H1 (cell line): ENCODE measurements around the gene TRMT10C. TPM values are rescaled to one million over a fixed set of nuclear protein-coding genes. Genes with fewer than 3 reads are reported as not detected.

ENCODE experiments used
- CTCF ChIA-PET: fragments of 300-600 bp; sonication (Branson Sonifier 250); formaldehyde crosslinking; loops from one replicate; lab custom pipeline; 2021; ENCODE audit not compliant: partially characterized antibody; lab: Charles Lee
- POLR2A ChIA-PET: fragments of 300-600 bp; sonication (Branson Sonifier 250); formaldehyde crosslinking; loops from one replicate; lab custom pipeline; 2021; ENCODE audit warnings: inconsistent platforms; ENCODE audit not compliant: partially characterized antibody; lab: Charles Lee
- DNase-seq, 2 experiments: peaks; one replicate each; pipeline versions ENCODE4 v3.0.0 to v3.0.0-alpha.2; 2010 to 2022; ENCODE audit warnings: low spot score in 2 of 2, low read depth in 1 of 2, mixed read lengths in 1 of 2
- FAIRE-seq: peaks from 2 replicates; lab custom pipeline; 2011; peaks lifted over from hg19 to GRCh38; lab: Jason Lieb, UNC
- H2AFZ ChIP-seq: 2 replicates; pipeline ENCODE4 v1.8.1; 2012; ENCODE audit warnings: low read length, inconsistent platforms
- H2AK5ac ChIP-seq: 2 replicates; pipeline ENCODE4 v1.6.1; 2013; ENCODE audit warnings: low read depth, low read length
- H2BK120ac ChIP-seq: replicated peaks from 2 replicates; pipeline ENCODE3; 2013; ENCODE audit warnings: low read depth, low read length, inconsistent platforms
- H2BK12ac ChIP-seq: 2 replicates; pipeline ENCODE4 v1.6.1; 2013; ENCODE audit warnings: low read depth, low read length
- H2BK15ac ChIP-seq: 2 replicates; pipeline ENCODE4 v1.6.1; 2013; ENCODE audit warnings: low read length
- H2BK20ac ChIP-seq: 2 replicates; pipeline ENCODE4 v1.6.1; 2013; ENCODE audit warnings: low read length
- H2BK5ac ChIP-seq: 2 replicates; pipeline ENCODE4 v1.6.1; 2013; ENCODE audit warnings: low read depth, low read length
- H3K14ac ChIP-seq: 2 replicates; pipeline ENCODE4 v1.6.1; 2013; ENCODE audit warnings: inconsistent platforms; ENCODE audit not compliant: insufficient read length
- H3K18ac ChIP-seq: 2 replicates; pipeline ENCODE4 v1.6.1; 2013; ENCODE audit warnings: low read length; ENCODE audit errors: extremely low read depth
- H3K23ac ChIP-seq: 2 replicates; pipeline ENCODE4 v1.6.1; 2013; ENCODE audit warnings: inconsistent platforms; ENCODE audit not compliant: insufficient read length
- H3K23me2 ChIP-seq: 2 replicates; pipeline ENCODE4 v1.6.1; 2013; ENCODE audit warnings: low read depth, low read length
- H3K27ac ChIP-seq: 2 replicates; pipeline ENCODE4 v1.6.1; 2011; ENCODE audit warnings: low read depth, low read length, inconsistent platforms
- H3K27me3 ChIP-seq, 4 experiments: replicated peaks in 1 of 4; 1 replicate in 1 of 4; 2 replicates in 3 of 4; pipeline versions ENCODE4 v1.6.1 to v1.8.1; 2011 to 2013; ENCODE audit warnings: low read length in 3 of 4, mild to moderate bottlenecking in 3 of 4, inconsistent platforms in 2 of 4, mixed read lengths in 2 of 4, moderate library complexity in 1 of 4; ENCODE audit not compliant: control insufficient read depth in 3 of 4, insufficient read depth in 3 of 4; ENCODE audit errors: extremely low read depth in 1 of 4
- H3K36me3 ChIP-seq, 4 experiments: 2 replicates each; pipeline versions ENCODE4 v1.6.1 to v1.8.1; 2011 to 2013; ENCODE audit warnings: mild to moderate bottlenecking in 4 of 4, low read length in 3 of 4, moderate library complexity in 2 of 4, control low read depth in 1 of 4, inconsistent platforms in 1 of 4; ENCODE audit not compliant: insufficient read depth in 4 of 4, control insufficient read depth in 2 of 4
- H3K4ac ChIP-seq: replicated peaks from 2 replicates; pipeline ENCODE3; 2013; ENCODE audit warnings: low read length, low read depth, mixed read lengths, inconsistent platforms; ENCODE audit not compliant: insufficient read length
- H3K4me1 ChIP-seq, 4 experiments: replicated peaks in 1 of 4; 1 replicate in 1 of 4; 2 replicates in 3 of 4; pipeline versions ENCODE4 v1.6.1 to v1.8.1; 2011 to 2013; ENCODE audit warnings: low read length in 3 of 4, inconsistent platforms in 2 of 4, mixed read lengths in 1 of 4; ENCODE audit not compliant: insufficient read depth in 4 of 4, control insufficient read depth in 3 of 4
- H3K4me2 ChIP-seq, 2 experiments: 2 replicates each; pipeline versions ENCODE4 v1.6.1 to v1.8.1; 2011 to 2013; ENCODE audit warnings: low read depth in 2 of 2, low read length in 2 of 2, control low read depth in 1 of 2, inconsistent platforms in 1 of 2, mild to moderate bottlenecking in 1 of 2; ENCODE audit not compliant: insufficient read depth in 1 of 2
- H3K4me3 ChIP-seq, 4 experiments: fragments of 200-600, 300-600 bp in 1 of 4; sonication (generic), shearing (Covaris generic), sonication (Bioruptor Twin) in 1 of 4; 2 replicates each; pipeline versions ENCODE4 v1.5.1 to v1.8.1; 2011 to 2016; ENCODE audit warnings: low read length in 4 of 4, low read depth in 3 of 4, control low read depth in 2 of 4, inconsistent platforms in 2 of 4, mild to moderate bottlenecking in 2 of 4, mixed read lengths in 1 of 4, moderate library complexity in 1 of 4; ENCODE audit not compliant: insufficient read depth in 2 of 4; ENCODE audit errors: extremely low read depth in 1 of 4
- H3K56ac ChIP-seq: replicated peaks from 2 replicates; pipeline ENCODE3; 2013; ENCODE audit warnings: low read depth, mild to moderate bottlenecking, mixed read lengths, low read length, inconsistent platforms; ENCODE audit not compliant: insufficient read length
- H3K79me1 ChIP-seq: 2 replicates; pipeline ENCODE4 v1.6.1; 2013; ENCODE audit warnings: low read depth, low read length, control low read depth
- H3K79me2 ChIP-seq, 2 experiments: 2 replicates each; pipeline versions ENCODE4 v1.6.1 to v1.8.1; 2012 to 2013; ENCODE audit warnings: low read length in 2 of 2, mild to moderate bottlenecking in 2 of 2, inconsistent platforms in 1 of 2; ENCODE audit not compliant: insufficient read depth in 2 of 2, control insufficient read depth in 1 of 2
- H3K9ac ChIP-seq, 4 experiments: replicated peaks in 1 of 4; 1 replicate in 1 of 4; 2 replicates in 3 of 4; pipeline versions ENCODE4 v1.6.1 to v1.8.1; 2011 to 2013; ENCODE audit warnings: low read depth in 3 of 4, low read length in 3 of 4, control low read depth in 2 of 4, mild to moderate bottlenecking in 2 of 4, moderate library complexity in 2 of 4, inconsistent platforms in 1 of 4; ENCODE audit errors: extremely low read depth in 1 of 4
- H3K9me3 ChIP-seq, 2 experiments: 2 replicates each; pipeline versions ENCODE4 v1.6.1 to v1.8.1; 2012 to 2013; ENCODE audit warnings: mild to moderate bottlenecking in 2 of 2, moderate library complexity in 2 of 2, control low read depth in 1 of 2, inconsistent platforms in 1 of 2, low read depth in 1 of 2, low read length in 1 of 2, mixed read lengths in 1 of 2; ENCODE audit not compliant: insufficient read depth in 2 of 2
- H4K20me1 ChIP-seq, 2 experiments: replicated peaks in 1 of 2; 2 replicates each; pipeline versions ENCODE3 to v1.8.1; 2011 to 2013; ENCODE audit warnings: inconsistent platforms in 2 of 2, low read length in 2 of 2, mild to moderate bottlenecking in 1 of 2; ENCODE audit not compliant: insufficient read depth in 2 of 2, control insufficient read depth in 1 of 2
- H4K5ac ChIP-seq: 2 replicates; pipeline ENCODE4 v1.6.1; 2013; ENCODE audit warnings: low read length, low read depth, mixed read lengths, inconsistent platforms; ENCODE audit not compliant: insufficient read length
- H4K8ac ChIP-seq: 2 replicates; pipeline ENCODE4 v1.8.0; 2013; ENCODE audit warnings: mild to moderate bottlenecking, moderate library complexity, low read length, inconsistent platforms; ENCODE audit not compliant: insufficient read depth; ENCODE audit errors: extremely low read depth
- H4K91ac ChIP-seq: replicated peaks from 2 replicates; pipeline ENCODE3; 2013; ENCODE audit warnings: low read length, mixed read lengths, inconsistent platforms; ENCODE audit not compliant: insufficient read length
- CHD1 ChIP-seq: IDR thresholded peaks from 2 replicates; pipeline ENCODE4 v1.6.1; 2012; ENCODE audit warnings: low read depth, low read length, improper control_type of control experiment
- EGR1 ChIP-seq: IDR thresholded peaks from 2 replicates; pipeline ENCODE4 v1.6.1; 2011; ENCODE audit warnings: low read depth, low read length, borderline replicate concordance
- GTF2F1 ChIP-seq: IDR thresholded peaks from 2 replicates; pipeline ENCODE4 v1.6.1; 2012; ENCODE audit warnings: low read depth, low read length, improper control_type of control experiment, borderline replicate concordance
- KDM4A ChIP-seq: IDR thresholded peaks from one replicate; pipeline ENCODE4 v1.7.1; 2012; ENCODE audit warnings: low read depth, mild to moderate bottlenecking, moderate library complexity, low read length, inconsistent platforms; ENCODE audit not compliant: severe bottlenecking
- NANOG ChIP-seq: IDR thresholded peaks from 2 replicates; pipeline ENCODE4 v1.6.1; 2011; ENCODE audit warnings: low read length, low read depth, mild to moderate bottlenecking, inconsistent platforms; ENCODE audit not compliant: insufficient read depth, poor library complexity, severe bottlenecking
- RFX5 ChIP-seq: IDR thresholded peaks from 2 replicates; pipeline ENCODE4 v1.6.1; 2011; ENCODE audit warnings: low read depth, low read length, improper control_type of control experiment, borderline replicate concordance
- SP1 ChIP-seq: IDR thresholded peaks from 2 replicates; pipeline ENCODE4 v1.6.1; 2011; ENCODE audit warnings: low read depth, low read length
- USF2 ChIP-seq: IDR thresholded peaks from 2 replicates; pipeline ENCODE4 v1.6.1; 2011; ENCODE audit warnings: low read length, improper control_type of control experiment
- WGBS, 2 experiments: shearing (Covaris generic) in 1 of 2; methylation state at CpG; one replicate each; pipeline versions ENCODE4 v1.1.6 to v1.1.7; 2013 to 2015; ENCODE audit warnings: low lambda C conversion rate in 2 of 2, mixed read lengths in 2 of 2, inconsistent platforms in 1 of 2, low coverage in 1 of 2, missing lambda C conversion rate in 1 of 2; ENCODE audit not compliant: insufficient replicate concordance in 2 of 2, insufficient coverage in 1 of 2, insufficient read length in 1 of 2; ENCODE audit errors: extremely low coverage in 1 of 2, missing lambda C conversion rate in 1 of 2; 5-methylcytosine and 5-hydroxymethylcytosine counted together
- polyA plus RNA-seq, 7 experiments: library from polyadenylated mRNA; depleted of rRNA in 3 of 7; stranded (reverse) in 5 of 7; unstranded in 2 of 7; fragments of >200 nt in 5 of 7; fragments of 200-250 nt in 2 of 7; gene quantifications; 1 replicate in 5 of 7; 2 replicates in 1 of 7; 4 replicates in 1 of 7; pipeline versions ENCODE4 v1.2.1 to v1.2.3, GENCODE V29; 2011 to 2013; ENCODE audit warnings: missing spikeins in 2 of 7, mixed read lengths in 2 of 7
- total RNA-seq: library from RNA; stranded (reverse); fragmentation: NEBNext Ultra II Directional; extraction: Animal tissue kit (Norgen Biotek cat#: 25700); gene quantifications from 2 replicates; pipeline ENCODE4 v1.2.1, GENCODE V29; 2021

Gene TRMT10C
- total and polyA plus RNA-seq, 2 of the 8 experiments (the other 6 are each of a cell fraction or from before 2014, with no cell fraction given): 27.4 to 55.9 TPM

GRCh38 chr3:101521211-101521701 lies 40.4 kb upstream of the TRMT10C start:
- H3K23ac ChIP-seq: no peak overlapping the region
- no peak overlapping the region for H2AK5ac ChIP-seq
- H2AFZ ChIP-seq: no peak overlapping the region
- H4K91ac ChIP-seq: no peak overlapping the region
- no peak overlapping the region for H2BK12ac ChIP-seq
- ChIA-PET CTCF (no interaction called here), POLR2A (interaction anchor here (0.6 to 2.6 kb wide), 3 partner anchors 9 to 53 kb away, joined by 3 to 7 read pairs (median 6); partner anchors contain the start of genes PCNP, SENP7 and TRMT10C)
- H3K4me1 ChIP-seq: peaks cover 0 to 3% (median 0%) of the 10 kb centered on the region in 4 experiments; a peak in 1 of 7 replicates
- H3K79me1 ChIP-seq: no peaks in the 10 kb centered on the region
- H3K36me3 ChIP-seq: 0 out of 8 replicates have a peak, but pooled peaks cover 0 to 2% (median 0%) of the 10 kb centered on the region in 4 experiments
- H2BK5ac ChIP-seq: no peak overlapping the region
- 93% methylated on average over 4 of the region's 4 CpGs; no CpG with 5 or more reads in 1 of the 2 experiments for WGBS, 2 experiments
- no peak overlapping the region for H3K9ac ChIP-seq
- H3K9me3 ChIP-seq: peaks cover 12 to 16% of the 10 kb centered on the region in 2 experiments
- no peak overlapping the region for H3K14ac ChIP-seq
- no peak overlapping the region for H2BK120ac ChIP-seq
- H4K20me1 ChIP-seq: no peaks in the 10 kb centered on the region
- H3K18ac ChIP-seq: no peak overlapping the region
- no peaks in the 10 kb centered on the region for H3K23me2 ChIP-seq
- FAIRE-seq (no peak), DNase-seq (no peak)
- H3K27ac ChIP-seq: no peak overlapping the region
- no peak overlapping the region for H3K56ac ChIP-seq
- H3K4me3 ChIP-seq: no peak overlapping the region
- H3K27me3 ChIP-seq: no peaks in the 10 kb centered on the region
- H2BK15ac ChIP-seq: no peak overlapping the region
- H3K4ac ChIP-seq: no peak overlapping the region
- H2BK20ac ChIP-seq: no peak overlapping the region
- no peak overlapping the region for H3K4me2 ChIP-seq
- no peak overlapping the region for H4K5ac ChIP-seq
- TF ChIP-seq KDM4A (no peak), GTF2F1 (no peak), EGR1 (no peak), CHD1 (no peak), SP1 (no peak), RFX5 (no peak), USF2 (no peak), NANOG (no peak)
- H4K8ac ChIP-seq: no peak overlapping the region
- no peaks in the 10 kb centered on the region for H3K79me2 ChIP-seq
